ENCODE data around the gene USP9Y. TPM values are rescaled to one million over a fixed set of nuclear protein-coding genes. Genes with fewer than 3 reads are reported as not detected.

Gene USP9Y
- total RNA-seq, 2 experiments from 2014 or later = 32.1 to 37.1 TPM

DNA sequence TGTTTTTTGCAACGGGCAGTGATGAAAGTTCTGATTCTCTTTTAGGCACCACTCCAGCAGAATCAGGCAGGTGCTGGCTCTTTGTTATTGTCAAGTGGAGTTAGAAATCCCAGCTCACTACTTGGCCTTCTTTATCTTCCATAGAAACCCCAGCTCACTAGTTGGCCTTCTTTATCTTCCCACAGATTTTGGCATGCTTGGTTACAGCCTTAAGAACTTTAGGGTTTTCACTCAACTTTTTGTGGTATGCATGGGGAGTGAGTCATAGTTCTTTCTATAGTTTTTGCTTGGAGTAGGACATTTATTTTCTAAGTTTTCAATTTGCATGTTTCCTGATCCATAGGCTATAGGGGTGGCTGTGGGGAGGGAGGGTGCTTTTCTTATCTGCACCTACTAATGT lies 55.0 kb downstream of the USP9Y start:
- Histone ChIP-seq H3K27ac (ENCODE audit: low read depth in 1 of 2, low read length in 2 of 2) (no peak overlapping the region), H3K36me3 (ENCODE audit: insufficient read depth, low read length) (peaks cover 30% of the 10 kb centered on the region), H3K4me3 (ENCODE audit: low read length) (no peak overlapping the region), H3K27me3 (ENCODE audit: control insufficient read depth in 1 of 2, insufficient read depth in 2 of 2, low read length in 2 of 2) (no peaks in the 10 kb centered on the region), H3K9me3 (ENCODE audit: control insufficient read depth in 1 of 2, insufficient read depth in 1 of 2, low read length in 2 of 2) (no peaks in the 10 kb centered on the region), H3K4me1 (ENCODE audit: insufficient read depth, low read length) (no peaks in the 10 kb centered on the region)
- H3K4me1 Mint-ChIP-seq (ENCODE audit: low read depth) = no peaks in the 10 kb centered on the region
- CTCF ChIA-PET = no interaction called here
- ATAC-seq (ENCODE audit: poor library complexity) (no peak), DNase-seq (no peak)
- peaks cover 58% of the 10 kb centered on the region for H3K36me3 Mint-ChIP-seq (ENCODE audit: low read depth)
- no peak overlapping the region for H3K4me3 Mint-ChIP-seq
- TF ChIP-seq, protein P1, sequence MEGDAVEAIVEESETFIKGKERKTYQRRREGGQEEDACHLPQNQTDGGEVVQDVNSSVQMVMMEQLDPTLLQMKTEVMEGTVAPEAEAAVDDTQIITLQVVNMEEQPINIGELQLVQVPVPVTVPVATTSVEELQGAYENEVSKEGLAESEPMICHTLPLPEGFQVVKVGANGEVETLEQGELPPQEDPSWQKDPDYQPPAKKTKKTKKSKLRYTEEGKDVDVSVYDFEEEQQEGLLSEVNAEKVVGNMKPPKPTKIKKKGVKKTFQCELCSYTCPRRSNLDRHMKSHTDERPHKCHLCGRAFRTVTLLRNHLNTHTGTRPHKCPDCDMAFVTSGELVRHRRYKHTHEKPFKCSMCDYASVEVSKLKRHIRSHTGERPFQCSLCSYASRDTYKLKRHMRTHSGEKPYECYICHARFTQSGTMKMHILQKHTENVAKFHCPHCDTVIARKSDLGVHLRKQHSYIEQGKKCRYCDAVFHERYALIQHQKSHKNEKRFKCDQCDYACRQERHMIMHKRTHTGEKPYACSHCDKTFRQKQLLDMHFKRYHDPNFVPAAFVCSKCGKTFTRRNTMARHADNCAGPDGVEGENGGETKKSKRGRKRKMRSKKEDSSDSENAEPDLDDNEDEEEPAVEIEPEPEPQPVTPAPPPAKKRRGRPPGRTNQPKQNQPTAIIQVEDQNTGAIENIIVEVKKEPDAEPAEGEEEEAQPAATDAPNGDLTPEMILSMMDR (IDR thresholded peaks at IDR 0.05) = no peak
- H3K27me3 Mint-ChIP-seq = no peaks in the 10 kb centered on the region
- H3K9me3 Mint-ChIP-seq = no peaks in the 10 kb centered on the region
- intact Hi-C loops (cut with DNase I, micrococcal nuclease) = no loop called here
- POLR2A ChIA-PET = no interaction called here
- H3K27ac Mint-ChIP-seq = no peak overlapping the region

DNA sequence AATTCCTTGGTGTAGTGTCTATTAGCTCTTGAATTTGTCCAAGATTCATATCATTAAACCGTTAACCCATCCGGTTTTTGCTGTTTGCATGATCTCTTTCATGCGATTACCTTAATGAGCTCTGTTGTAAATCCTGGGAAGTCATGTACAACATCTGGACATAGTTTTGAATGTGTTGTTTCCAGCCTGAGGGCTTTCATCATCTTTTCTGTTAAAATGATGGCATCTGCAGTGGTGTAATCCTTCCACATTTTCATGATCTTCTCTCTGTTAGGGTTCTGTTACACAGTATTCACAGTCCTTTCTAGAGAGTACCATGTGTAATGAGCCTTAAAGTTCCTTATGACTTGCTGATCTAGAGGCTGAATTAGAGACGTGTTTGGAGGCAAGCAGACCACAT lies 64.9 kb downstream of the USP9Y start:
- intact Hi-C loops (cut with DNase I, micrococcal nuclease) = no loop called here
- no peak for ATAC-seq (ENCODE audit: poor library complexity)
- CTCF ChIA-PET = no interaction called here
- Histone ChIP-seq H3K27ac (ENCODE audit: low read depth in 1 of 2, low read length in 2 of 2) (no peak overlapping the region), H3K27me3 (ENCODE audit: control insufficient read depth in 1 of 2, insufficient read depth in 2 of 2, low read length in 2 of 2) (no peaks in the 10 kb centered on the region), H3K36me3 (ENCODE audit: insufficient read depth, low read length) (peaks cover 21% of the 10 kb centered on the region), H3K4me1 (ENCODE audit: insufficient read depth, low read length) (no peaks in the 10 kb centered on the region), H3K4me3 (ENCODE audit: low read length) (no peak overlapping the region), H3K9me3 (ENCODE audit: control insufficient read depth in 1 of 2, insufficient read depth in 1 of 2, low read length in 2 of 2) (no peaks in the 10 kb centered on the region)
- Mint-ChIP-seq H3K27ac (no peak overlapping the region), H3K4me3 (no peak overlapping the region), H3K27me3 (no peaks in the 10 kb centered on the region), H3K9me3 (no peaks in the 10 kb centered on the region), H3K36me3 (ENCODE audit: low read depth) (peaks cover 45% of the 10 kb centered on the region), H3K4me1 (ENCODE audit: low read depth) (no peaks in the 10 kb centered on the region)
- TF ChIP-seq, protein P1 (IDR thresholded peaks at IDR 0.05) = no peak
- DNase-seq = no peak
- POLR2A ChIA-PET = no interaction called here

DNA sequence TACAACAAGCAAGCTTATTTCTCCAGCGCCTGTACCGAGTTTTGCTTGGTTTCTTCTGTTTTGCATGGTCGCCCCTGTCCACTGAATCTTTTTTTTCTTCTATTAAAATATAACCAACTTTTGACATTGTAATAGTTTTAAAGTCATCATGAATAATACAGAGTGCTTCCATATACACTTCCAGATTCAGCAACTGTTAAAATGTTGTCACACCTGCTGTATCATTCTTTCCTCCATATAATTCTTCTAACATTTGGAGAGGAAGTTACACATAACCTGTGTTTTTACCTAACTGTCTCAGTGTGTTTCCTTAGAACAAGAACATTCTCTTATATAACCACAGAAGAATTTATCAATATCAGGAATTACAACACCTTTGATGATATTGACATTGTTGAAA lies 83.5 kb downstream of the USP9Y start:
- H3K27ac ChIP-seq (ENCODE audit: low read depth in 1 of 2, low read length in 2 of 2) = no peak overlapping the region
- ChIA-PET POLR2A (no interaction called here), CTCF (no interaction called here)
- no peak for ATAC-seq (ENCODE audit: poor library complexity)
- no peaks in the 10 kb centered on the region for H3K9me3 ChIP-seq (ENCODE audit: control insufficient read depth in 1 of 2, insufficient read depth in 1 of 2, low read length in 2 of 2)
- no peaks in the 10 kb centered on the region for H3K9me3 Mint-ChIP-seq
- H3K4me1 ChIP-seq (ENCODE audit: insufficient read depth, low read length) = no peaks in the 10 kb centered on the region
- TF ChIP-seq, protein P1 (IDR thresholded peaks at IDR 0.05) = no peak
- H3K4me3 ChIP-seq (ENCODE audit: low read length) = no peak overlapping the region
- no peaks in the 10 kb centered on the region for H3K4me1 Mint-ChIP-seq (ENCODE audit: low read depth)
- DNase-seq = no peak
- H3K27ac Mint-ChIP-seq = no peak overlapping the region
- H3K36me3 Mint-ChIP-seq (ENCODE audit: low read depth) = peaks cover 81% of the 10 kb centered on the region
- intact Hi-C loops (cut with DNase I, micrococcal nuclease) = no loop called here
- H3K36me3 ChIP-seq (ENCODE audit: insufficient read depth, low read length) = peaks cover 34% of the 10 kb centered on the region
- H3K27me3 ChIP-seq (ENCODE audit: control insufficient read depth in 1 of 2, insufficient read depth in 2 of 2, low read length in 2 of 2) = no peaks in the 10 kb centered on the region
- H3K4me3 Mint-ChIP-seq = no peak overlapping the region
- no peaks in the 10 kb centered on the region for H3K27me3 Mint-ChIP-seq

Measured in CD4-positive, alpha-beta T cell (primary cell).